AG04450 (cell line): ENCODE data around the gene ST14. TPM values are rescaled to one million over a fixed set of nuclear protein-coding genes. Genes with fewer than 3 reads are reported as not detected.

Source experiments
- CTCF ChIA-PET: fragments of 300-600, 350-600 bp; formaldehyde crosslinking; extraction: SDS; loops from one replicate; lab custom pipeline; 2022; ENCODE audit warnings: antibody characterized with exemption, inconsistent platforms; lab: Charles Lee
- POLR2A ChIA-PET: fragments of 350-600 bp; formaldehyde crosslinking; extraction: SDS; loops from one replicate; lab custom pipeline; 2021; ENCODE audit warnings: antibody characterized with exemption, inconsistent platforms; lab: Yijun Ruan, JAX
- DNase-seq: peaks from one replicate; pipeline ENCODE4 v3.0.0-alpha.2; 2011; ENCODE audit warnings: low read depth, low spot score
- H3K27ac ChIP-seq: one replicate; pipeline ENCODE4 v1.5.1; 2012; ENCODE audit warnings: low read depth, low read length, control low read depth
- H3K27me3 ChIP-seq: one replicate; pipeline ENCODE4 v1.6.0; 2012; ENCODE audit warnings: low read length; ENCODE audit not compliant: control insufficient read depth, insufficient read depth
- H3K4me3 ChIP-seq: 2 replicates; pipeline ENCODE4 v1.5.1; 2011; ENCODE audit warnings: mild to moderate bottlenecking, low read depth, low read length, control low read depth
- H3K9me3 ChIP-seq: 2 replicates; pipeline ENCODE4 v1.5.1; 2012; ENCODE audit warnings: low read length; ENCODE audit not compliant: control insufficient read depth, insufficient read depth
- CTCF ChIP-seq: IDR thresholded peaks from 2 replicates; pipeline ENCODE4 v1.5.1; 2011; ENCODE audit warnings: low read depth, low read length, control low read depth, inconsistent platforms
- polyA plus RNA-seq: library from polyadenylated mRNA; depleted of rRNA; stranded (reverse); fragments of >200 nt; gene quantifications from 2 replicates; pipeline ENCODE4 v1.2.3, GENCODE V29; 2011

The ST14 gene
- polyA plus RNA-seq, 1 experiment, result not detected

GRCh38 chr11:130144141-130144540 lies 15.4 kb upstream of the ST14 start:
- ChIA-PET CTCF (interaction anchor here (0.5 to 1.7 kb wide), 2 partner anchors 12 to 26 kb away, joined by 5 to 11 read pairs; no protein-coding TSS in a partner anchor), POLR2A (no interaction called here)
- no peak overlapping the region for H3K4me3 ChIP-seq
- H3K27ac ChIP-seq, result no peak overlapping the region
- H3K9me3 ChIP-seq, result no peaks in the 10 kb centered on the region
- no peak for DNase-seq
- no peaks in the 10 kb centered on the region for H3K27me3 ChIP-seq
- TF ChIP-seq CTCF, result no peak

- Histone ChIP-seq H3K27me3 (no peaks in the 10 kb centered on the region), H3K9me3 (no peaks in the 10 kb centered on the region), H3K27ac (no peak overlapping the region), H3K4me3 (no peak overlapping the region)
- POLR2A ChIA-PET, result no interaction called here
- no peak for DNase-seq
- CTCF ChIA-PET, result interaction anchor here (0.6 to 1.7 kb wide), 2 partner anchors 12 to 18 kb away, joined by 4 to 11 read pairs; no protein-coding TSS in a partner anchor
- no peak for TF ChIP-seq CTCF
Measured at GRCh38 chr11:130144861-130145281, 14.7 kb upstream of the ST14 start.

- POLR2A ChIA-PET, result no interaction called here
- CTCF ChIA-PET, result interaction anchor here (0.6 to 1.7 kb wide), 2 partner anchors 13 to 18 kb away, joined by 4 to 11 read pairs; no protein-coding TSS in a partner anchor
- no peaks in the 10 kb centered on the region for H3K27me3 ChIP-seq
- H3K27ac ChIP-seq, result no peak overlapping the region
- no peak for DNase-seq
- no peak overlapping the region for H3K4me3 ChIP-seq
- no peak for TF ChIP-seq CTCF
- H3K9me3 ChIP-seq, result no peaks in the 10 kb centered on the region
Measured at GRCh38 chr11:130145311-130145812, 14.2 kb upstream of the ST14 start.

- POLR2A ChIA-PET, result no interaction called here
- Histone ChIP-seq H3K27ac (no peak overlapping the region), H3K9me3 (no peaks in the 10 kb centered on the region), H3K27me3 (no peaks in the 10 kb centered on the region), H3K4me3 (no peak overlapping the region)
- CTCF ChIA-PET, result interaction anchor here (0.6 to 1.3 kb wide), 4 partner anchors 220 to 380 kb away, joined by 3 to 6 read pairs (median 4); no protein-coding TSS in a partner anchor
- peak; percentile 29 for TF ChIP-seq CTCF
- no peak for DNase-seq
Measured at GRCh38 chr11:130145975-130146776, 13.4 kb upstream of the ST14 start.

- Histone ChIP-seq H3K9me3 (no peaks in the 10 kb centered on the region), H3K4me3 (no peak overlapping the region), H3K27ac (no peak overlapping the region), H3K27me3 (no peaks in the 10 kb centered on the region)
- DNase-seq, result no peak
- no peak for TF ChIP-seq CTCF
- ChIA-PET POLR2A (no interaction called here), CTCF (interaction anchor here (0.6 to 1.3 kb wide), 3 partner anchors 221 to 380 kb away, joined by 3 to 6 read pairs (median 5); no protein-coding TSS in a partner anchor)
Measured at GRCh38 chr11:130146796-130147195, 12.8 kb upstream of the ST14 start.
